ENCODE measurements around the gene SYNE1.
"Not testable (repeated sequence)": the region's sequence is repeated elsewhere in the genome, so short reads cannot be mapped to it uniquely, and the experiment has no call there.

The SYNE1 gene

DNA sequence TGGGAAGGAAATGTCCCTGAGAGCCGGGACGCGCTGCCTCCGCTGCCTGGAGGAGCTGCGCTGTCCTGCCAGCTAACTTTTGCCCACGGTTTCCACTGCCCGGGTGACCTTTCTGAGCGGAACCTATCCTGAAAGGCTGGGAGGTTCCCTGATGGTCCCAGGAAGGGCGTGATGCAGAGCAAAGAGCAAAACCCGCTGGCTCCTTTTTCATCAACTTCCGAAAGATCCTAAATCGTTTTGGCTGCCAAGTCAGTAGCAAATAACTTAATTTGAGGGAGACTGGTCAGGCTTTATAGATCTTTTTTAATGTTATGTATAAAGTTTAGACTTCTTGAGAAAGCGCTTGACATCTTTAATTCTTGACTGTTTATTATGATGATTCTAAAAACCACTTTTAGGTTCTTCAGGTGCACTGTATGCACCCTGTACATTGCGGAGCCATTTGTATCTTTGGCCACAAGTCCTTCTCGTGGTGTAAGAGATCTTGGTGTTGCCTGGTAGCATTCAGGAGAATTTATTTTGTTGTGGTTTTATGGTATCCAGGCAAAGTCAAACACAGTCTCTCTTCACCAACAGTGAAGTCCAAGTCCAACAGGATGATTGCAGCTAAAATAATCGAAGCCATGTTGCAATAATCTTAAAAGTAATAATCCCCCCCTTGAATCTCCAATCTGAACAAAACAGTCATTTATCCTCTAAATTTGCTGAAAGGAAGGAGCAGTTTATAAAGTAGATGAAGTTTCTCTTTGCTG lies at the start of gene SYNE1:
Gene SYNE1 (minus strand): TSS at position 67 of the 752 bp plus-strand sequence. CDS start 9,031 bp downstream, outside the sequence.
- peaks cover 20% of the 10 kb centered on the region for H3K4me1 Mint-ChIP-seq
- no peak for DNase-seq
- no peak within 1 kb of the TSS for H3K27ac Mint-ChIP-seq
- H3K4me3 Mint-ChIP-seq, result peak within 1 kb of the TSS; percentile 91
- H3K9me3 Mint-ChIP-seq, result no peaks in the 10 kb centered on the region
- H3K27me3 Mint-ChIP-seq (ENCODE audit: low read depth, poor library complexity), result peaks cover 78% of the 10 kb centered on the region
- no peaks in the 10 kb centered on the region for H3K36me3 Mint-ChIP-seq (ENCODE audit: low read depth)
- TF ChIP-seq, protein P1, sequence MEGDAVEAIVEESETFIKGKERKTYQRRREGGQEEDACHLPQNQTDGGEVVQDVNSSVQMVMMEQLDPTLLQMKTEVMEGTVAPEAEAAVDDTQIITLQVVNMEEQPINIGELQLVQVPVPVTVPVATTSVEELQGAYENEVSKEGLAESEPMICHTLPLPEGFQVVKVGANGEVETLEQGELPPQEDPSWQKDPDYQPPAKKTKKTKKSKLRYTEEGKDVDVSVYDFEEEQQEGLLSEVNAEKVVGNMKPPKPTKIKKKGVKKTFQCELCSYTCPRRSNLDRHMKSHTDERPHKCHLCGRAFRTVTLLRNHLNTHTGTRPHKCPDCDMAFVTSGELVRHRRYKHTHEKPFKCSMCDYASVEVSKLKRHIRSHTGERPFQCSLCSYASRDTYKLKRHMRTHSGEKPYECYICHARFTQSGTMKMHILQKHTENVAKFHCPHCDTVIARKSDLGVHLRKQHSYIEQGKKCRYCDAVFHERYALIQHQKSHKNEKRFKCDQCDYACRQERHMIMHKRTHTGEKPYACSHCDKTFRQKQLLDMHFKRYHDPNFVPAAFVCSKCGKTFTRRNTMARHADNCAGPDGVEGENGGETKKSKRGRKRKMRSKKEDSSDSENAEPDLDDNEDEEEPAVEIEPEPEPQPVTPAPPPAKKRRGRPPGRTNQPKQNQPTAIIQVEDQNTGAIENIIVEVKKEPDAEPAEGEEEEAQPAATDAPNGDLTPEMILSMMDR (IDR thresholded peaks at IDR 0.05), result no peak

GRCh38 chr6:152685819-152686218 lies 48.7 kb upstream of the SYNE1 start:
- DNase-seq, result no peak
- no peak overlapping the region for H3K27ac Mint-ChIP-seq
- TF ChIP-seq, protein P1 (IDR thresholded peaks at IDR 0.05), result no peak

GRCh38 chr6:152682935-152683334 lies 45.8 kb upstream of the SYNE1 start:
- not testable (repeated sequence) for H3K27me3 Mint-ChIP-seq (ENCODE audit: low read depth, poor library complexity); H3K4me3 Mint-ChIP-seq; H3K27ac Mint-ChIP-seq; H3K9me3 Mint-ChIP-seq; DNase-seq; H3K36me3 Mint-ChIP-seq (ENCODE audit: low read depth)
- peaks cover 11% of the 10 kb centered on the region for H3K4me1 Mint-ChIP-seq

More at GRCh38 chr6:152685819-152686218, 48.7 kb upstream of the SYNE1 start:
- no peaks in the 10 kb centered on the region for H3K27me3 Mint-ChIP-seq (ENCODE audit: low read depth, poor library complexity)
- H3K9me3 Mint-ChIP-seq, result no peaks in the 10 kb centered on the region
- H3K36me3 Mint-ChIP-seq (ENCODE audit: low read depth), result no peaks in the 10 kb centered on the region
- no peak overlapping the region for H3K4me3 Mint-ChIP-seq
- H3K4me1 Mint-ChIP-seq, result peaks cover 11% of the 10 kb centered on the region

GRCh38 chr6:152682141-152682540 lies 45.0 kb upstream of the SYNE1 start:
- H3K4me3 Mint-ChIP-seq, result no peak overlapping the region
- TF ChIP-seq, protein P1 (IDR thresholded peaks at IDR 0.05), result no peak
- H3K36me3 Mint-ChIP-seq (ENCODE audit: low read depth), result no peaks in the 10 kb centered on the region
- H3K27me3 Mint-ChIP-seq (ENCODE audit: low read depth, poor library complexity), result no peaks in the 10 kb centered on the region
- H3K4me1 Mint-ChIP-seq, result peaks cover 11% of the 10 kb centered on the region
- DNase-seq, result no peak
- peak overlapping the region; percentile 67 for H3K27ac Mint-ChIP-seq
- no peaks in the 10 kb centered on the region for H3K9me3 Mint-ChIP-seq

DNA sequence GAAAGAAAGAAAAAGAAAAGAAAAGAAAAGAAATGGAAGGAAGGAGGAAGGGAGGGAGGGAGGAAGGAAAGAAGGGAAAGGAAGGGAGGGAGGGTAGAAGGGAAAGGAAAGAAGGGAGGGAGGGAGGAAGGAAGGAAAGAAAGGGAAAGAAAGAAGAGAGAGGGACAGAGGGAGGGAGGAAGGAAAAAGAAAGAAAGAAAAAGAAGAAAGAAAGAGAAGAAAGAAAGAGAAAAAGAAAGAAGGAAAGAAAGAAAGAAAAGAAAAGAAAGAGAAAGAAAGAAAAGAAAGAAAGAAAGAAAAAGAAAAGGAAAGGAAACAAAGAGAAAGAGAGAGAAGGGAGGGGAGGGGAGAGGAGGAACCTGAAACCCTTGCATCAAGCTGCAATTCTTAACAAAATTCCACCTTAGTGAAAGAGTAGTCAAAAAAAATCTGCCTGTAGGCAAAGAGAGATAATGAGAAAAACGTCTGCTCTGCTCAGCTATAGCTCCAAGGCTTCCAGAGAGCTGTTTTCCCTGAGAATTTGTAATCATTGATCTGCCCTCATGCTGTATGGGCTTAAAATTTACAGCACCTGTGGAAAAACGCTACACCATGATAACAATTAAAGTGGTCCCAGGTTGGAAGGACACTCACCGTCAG lies 43.8 kb upstream of the SYNE1 start:
- no peak for DNase-seq
- H3K4me3 Mint-ChIP-seq, result no peak overlapping the region
- no peaks in the 10 kb centered on the region for H3K9me3 Mint-ChIP-seq
- H3K27ac Mint-ChIP-seq, result no peak overlapping the region
- TF ChIP-seq, protein P1 (IDR thresholded peaks at IDR 0.05), result no peak
- H3K4me1 Mint-ChIP-seq, result peaks cover 11% of the 10 kb centered on the region
- no peaks in the 10 kb centered on the region for H3K36me3 Mint-ChIP-seq (ENCODE audit: low read depth)
- no peaks in the 10 kb centered on the region for H3K27me3 Mint-ChIP-seq (ENCODE audit: low read depth, poor library complexity)

DNA sequence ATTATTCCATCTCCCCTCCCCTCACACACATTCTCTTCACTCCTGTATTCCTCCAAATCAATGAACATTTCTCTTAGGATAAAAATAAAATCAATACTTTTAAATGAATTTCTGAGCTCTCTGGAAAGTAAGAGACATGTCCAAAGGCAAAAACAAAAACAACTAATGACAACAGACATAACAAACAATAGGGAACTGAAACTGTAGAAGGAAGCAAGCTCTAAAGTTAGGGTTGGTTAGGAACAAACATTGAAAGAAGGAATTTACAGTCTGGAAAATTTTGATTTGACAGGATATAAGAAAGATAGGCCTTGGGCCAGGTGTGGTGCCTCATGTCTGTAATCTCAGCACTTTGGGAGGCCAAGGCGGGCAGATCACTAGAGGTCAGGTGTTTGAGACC lies 43.0 kb upstream of the SYNE1 start:
- no peaks in the 10 kb centered on the region for H3K36me3 Mint-ChIP-seq (ENCODE audit: low read depth)
- no peak for DNase-seq
- no peak overlapping the region for H3K4me3 Mint-ChIP-seq
- H3K27ac Mint-ChIP-seq, result no peak overlapping the region
- H3K9me3 Mint-ChIP-seq, result no peaks in the 10 kb centered on the region
- TF ChIP-seq, protein P1 (IDR thresholded peaks at IDR 0.05), result no peak
- H3K4me1 Mint-ChIP-seq, result peaks cover 11% of the 10 kb centered on the region
- H3K27me3 Mint-ChIP-seq (ENCODE audit: low read depth, poor library complexity), result no peaks in the 10 kb centered on the region

All from nephron progenitor cell (in vitro differentiated cells).